ENCODE data around the gene NR3C2.

Gene NR3C2

GRCh38 chr4:148109216-148109615, 333.0 kb downstream of the NR3C2 start:
- no peak for DNase-seq (ENCODE audit: low spot score)
- TF ChIP-seq CTCF (IDR thresholded peaks at IDR 0.05; ENCODE audit: extremely low read depth, missing control alignments), result no peak

GRCh38 chr4:148108766-148109165, 333.4 kb downstream of the NR3C2 start:
- no peak for TF ChIP-seq CTCF (IDR thresholded peaks at IDR 0.05; ENCODE audit: extremely low read depth, missing control alignments)

GRCh38 chr4:148103597-148104355, 338.4 kb downstream of the NR3C2 start:
- DNase-seq (ENCODE audit: low spot score), result no peak
- no peak for TF ChIP-seq CTCF (IDR thresholded peaks at IDR 0.05; ENCODE audit: extremely low read depth, missing control alignments)

More at GRCh38 chr4:148108766-148109165, 333.4 kb downstream of the NR3C2 start:
- no peak for DNase-seq (ENCODE audit: low spot score)

GRCh38 chr4:148101790-148102189, 340.4 kb downstream of the NR3C2 start:
- TF ChIP-seq CTCF (IDR thresholded peaks at IDR 0.05; ENCODE audit: extremely low read depth, missing control alignments), result no peak

GRCh38 chr4:148101235-148101634, 341.0 kb downstream of the NR3C2 start:
- DNase-seq (ENCODE audit: low spot score), result no peak
- no peak for TF ChIP-seq CTCF (IDR thresholded peaks at IDR 0.05; ENCODE audit: extremely low read depth, missing control alignments)

More at GRCh38 chr4:148101790-148102189, 340.4 kb downstream of the NR3C2 start:
- DNase-seq (ENCODE audit: low spot score), result no peak

- TF ChIP-seq CTCF (IDR thresholded peaks at IDR 0.05; ENCODE audit: extremely low read depth, missing control alignments), result no peak
- no peak for DNase-seq (ENCODE audit: low spot score)
Observed at GRCh38 chr4:148097801-148098200, 344.4 kb downstream of the NR3C2 start.

GRCh38 chr4:148095346-148095923, 346.8 kb downstream of the NR3C2 start:
- no peak for DNase-seq (ENCODE audit: low spot score)
- no peak for TF ChIP-seq CTCF (IDR thresholded peaks at IDR 0.05; ENCODE audit: extremely low read depth, missing control alignments)
